GM12873 (cell line): Measurements from ENCODE around the gene ZDHHC22.

Source experiments
- CTCF ChIP-seq: IDR thresholded peaks from 2 replicates; pipeline ENCODE4 v1.5.1; 2012; ENCODE audit warnings: low read depth, mild to moderate bottlenecking, moderate library complexity, low read length, control low read depth; ENCODE audit not compliant: insufficient read depth; ENCODE audit errors: missing control alignments

The ZDHHC22 gene

GRCh38 chr14:77091518-77091917 is 50.1 kb downstream of the ZDHHC22 start:
- no peak for TF ChIP-seq CTCF

- TF ChIP-seq CTCF = no peak
Observed at GRCh38 chr14:77088645-77089044, 52.9 kb downstream of the ZDHHC22 start.

- TF ChIP-seq CTCF = no peak
Observed at GRCh38 chr14:77088219-77088618, 53.4 kb downstream of the ZDHHC22 start.

- TF ChIP-seq CTCF = no peak
Observed at GRCh38 chr14:77087631-77088030, 54.0 kb downstream of the ZDHHC22 start.

- no peak for TF ChIP-seq CTCF
Observed at GRCh38 chr14:77086951-77087350, 54.6 kb downstream of the ZDHHC22 start.

- TF ChIP-seq CTCF = no peak
Observed at GRCh38 chr14:77086017-77086727, 55.4 kb downstream of the ZDHHC22 start.

- no peak for TF ChIP-seq CTCF
Observed at GRCh38 chr14:77085538-77085937, 56.1 kb downstream of the ZDHHC22 start.

GRCh38 chr14:77084985-77085384 is 56.6 kb downstream of the ZDHHC22 start:
- no peak for TF ChIP-seq CTCF
